GM23338 (cell line): ENCODE results near the gene TENM3. TPM values are rescaled to one million over a fixed set of nuclear protein-coding genes. Genes with fewer than 3 reads are reported as not detected.

ENCODE experiments used
- ATAC-seq: fragments of 200-7000 bp; cut with Tn5 transposase; 3 replicates; pipeline ENCODE4 v1.9.1; 2020
- DNase-seq: peaks from one replicate; pipeline ENCODE4 v3.0.0-alpha.2; 2015; ENCODE audit warnings: low spot score
- H2AFZ ChIP-seq: fragments of 200-600 bp; sonication (generic); 2 replicates; pipeline ENCODE4 v1.8.0; 2016; ENCODE audit warnings: antibody characterized with exemption, mild to moderate bottlenecking, moderate library complexity
- H3F3A ChIP-seq: fragments of 200-600 bp; sonication (generic); replicated peaks from 2 replicates; pipeline ENCODE4 v1.8.0; 2017; ENCODE audit warnings: antibody characterized with exemption, mixed run types, low read depth
- H3K27ac ChIP-seq: fragments of 200-600 bp; sonication (generic); 2 replicates; pipeline ENCODE4 v1.6.1; 2016; ENCODE audit warnings: low read depth
- H3K27me3 ChIP-seq: fragments of 200-600 bp; sonication (generic); 2 replicates; pipeline ENCODE4 v1.8.0; 2016; ENCODE audit warnings: mild to moderate bottlenecking, mixed run types, moderate library complexity; ENCODE audit not compliant: insufficient read depth
- H3K36me3 ChIP-seq: fragments of 200-600 bp; sonication (generic); 2 replicates; pipeline ENCODE4 v1.8.0; 2016; ENCODE audit warnings: mild to moderate bottlenecking; ENCODE audit not compliant: insufficient read depth
- H3K4me1 ChIP-seq: fragments of 200-600 bp; sonication (generic); 2 replicates; pipeline ENCODE4 v1.8.0; 2016; ENCODE audit warnings: mild to moderate bottlenecking, moderate library complexity; ENCODE audit not compliant: insufficient read depth
- H3K4me2 ChIP-seq: fragments of 200-600 bp; sonication (generic); 2 replicates; pipeline ENCODE4 v1.7.1; 2017; ENCODE audit warnings: mixed run types
- H3K4me3 ChIP-seq: fragments of 200-600 bp; sonication (generic); 2 replicates; pipeline ENCODE4 v1.6.1; 2016; ENCODE audit warnings: mixed run types
- H3K79me2 ChIP-seq: fragments of 200-600 bp; sonication (generic); replicated peaks from 2 replicates; pipeline ENCODE4 v1.8.0; 2017; ENCODE audit warnings: mild to moderate bottlenecking; ENCODE audit not compliant: insufficient read depth
- H3K9me2 ChIP-seq: fragments of 200-600 bp; sonication (generic); 2 replicates; pipeline ENCODE4 v1.8.0; 2017; ENCODE audit not compliant: insufficient read depth
- H4K20me1 ChIP-seq: fragments of 200-600 bp; sonication (generic); replicated peaks from 2 replicates; pipeline ENCODE4 v1.8.0; 2017; ENCODE audit warnings: mild to moderate bottlenecking; ENCODE audit not compliant: insufficient read depth
- H3K27ac Mint-ChIP-seq: 2 replicates; pipeline ENCODE4 v1.8.0; 2020; ENCODE audit warnings: inconsistent platforms, mild to moderate bottlenecking, moderate library complexity, mixed read lengths
- H3K27me3 Mint-ChIP-seq: 3 replicates; pipeline ENCODE4 v1.8.0; 2022; ENCODE audit warnings: low read depth, mild to moderate bottlenecking, moderate library complexity, mixed read lengths, inconsistent platforms; ENCODE audit not compliant: insufficient read depth, poor library complexity
- H3K36me3 Mint-ChIP-seq: 3 replicates; pipeline ENCODE4 v1.8.0; 2021; ENCODE audit warnings: low read depth, mild to moderate bottlenecking, inconsistent platforms, moderate library complexity, mixed read lengths
- H3K4me1 Mint-ChIP-seq: 3 replicates; pipeline ENCODE4 v1.8.0; 2020; ENCODE audit warnings: mild to moderate bottlenecking, inconsistent platforms, mixed read lengths
- H3K4me3 Mint-ChIP-seq: 3 replicates; pipeline ENCODE4 v1.8.0; 2021; ENCODE audit warnings: moderate library complexity, mild to moderate bottlenecking, inconsistent platforms, mixed read lengths
- H3K9me3 Mint-ChIP-seq: 3 replicates; pipeline ENCODE4 v1.8.0; 2020; ENCODE audit warnings: moderate library complexity, mild to moderate bottlenecking, inconsistent platforms, mixed read lengths
- CREB1 ChIP-seq: fragments of 250-450 bp; sonication (Bioruptor Pico); IDR thresholded peaks from 2 replicates; pipeline ENCODE4 v1.5.0; 2020; ENCODE audit warnings: low read depth, mild to moderate bottlenecking, moderate library complexity
- EZH2 ChIP-seq: fragments of 200-600 bp; sonication (generic); IDR thresholded peaks from one replicate; pipeline ENCODE4 v1.8.0; 2017; ENCODE audit warnings: antibody characterized with exemption, mild to moderate bottlenecking, low read depth; ENCODE audit not compliant: unreplicated experiment
- EZH2phosphoT487 ChIP-seq: fragments of 200-600 bp; sonication (generic); IDR thresholded peaks from one replicate; pipeline ENCODE4 v1.8.1; 2018; ENCODE audit warnings: antibody characterized with exemption; ENCODE audit not compliant: unreplicated experiment
- JUNB ChIP-seq: IDR thresholded peaks from one replicate; pipeline ENCODE4 v1.6.1; 2016; ENCODE audit warnings: antibody characterized with exemption; ENCODE audit not compliant: unreplicated experiment
- POLR2AphosphoS5 ChIP-seq: IDR thresholded peaks from 2 replicates; pipeline ENCODE4 v1.6.1; 2016; ENCODE audit warnings: antibody characterized with exemption, low read depth
- REST ChIP-seq: IDR thresholded peaks from one replicate; pipeline ENCODE4 v1.6.1; 2018; ENCODE audit warnings: antibody characterized with exemption; ENCODE audit not compliant: unreplicated experiment
- STAT1 ChIP-seq: IDR thresholded peaks from one replicate; pipeline ENCODE4 v1.6.1; 2016; ENCODE audit warnings: antibody characterized with exemption; ENCODE audit not compliant: unreplicated experiment
- ZNF114 ChIP-seq: fragments of 250-450 bp; sonication (Bioruptor Pico); IDR thresholded peaks from 2 replicates; pipeline ENCODE4 v1.5.0; 2020; ENCODE audit warnings: mild to moderate bottlenecking, moderate library complexity
- polyA plus RNA-seq: library from polyadenylated mRNA; unstranded; fragments of >200 nt; fragmentation: Nextera tagmentation; extraction: Ambion mirVana; gene quantifications from 2 replicates; pipeline ENCODE4 v1.2.1, GENCODE V29; 2016
- total RNA-seq: library from RNA; depleted of rRNA; stranded (reverse); fragments of >200 nt; shearing (Covaris generic); gene quantifications from 2 replicates; pipeline ENCODE4 v1.2.3, GENCODE V29; 2014
- TF ChIP-seq, protein P1 (sequence below), 2 experiments: fragments of 200-600 bp in 1 of 2; sonication (generic) in 1 of 2; conservative IDR thresholded peaks; 2 replicates each; pipeline versions ENCODE4 v1.5.1 to v1.6.1; 2016 to 2017; ENCODE audit warnings: antibody characterized with exemption in 2 of 2, low read depth in 2 of 2, mild to moderate bottlenecking in 2 of 2, moderate library complexity in 1 of 2
- TF ChIP-seq, protein P2 (sequence below): fragments of 250-450 bp; sonication (Bioruptor Pico); IDR thresholded peaks from 2 replicates; pipeline ENCODE4 v1.5.0; 2020; ENCODE audit warnings: mild to moderate bottlenecking, moderate library complexity
- TF ChIP-seq, protein P3 (sequence below): IDR thresholded peaks from 2 replicates; pipeline ENCODE4 v1.6.1; 2016; ENCODE audit warnings: antibody characterized with exemption

TENM3 gene
- total and polyA plus RNA-seq, 2 experiments from 2014 or later, result 22.2 to 128 TPM

DNA sequence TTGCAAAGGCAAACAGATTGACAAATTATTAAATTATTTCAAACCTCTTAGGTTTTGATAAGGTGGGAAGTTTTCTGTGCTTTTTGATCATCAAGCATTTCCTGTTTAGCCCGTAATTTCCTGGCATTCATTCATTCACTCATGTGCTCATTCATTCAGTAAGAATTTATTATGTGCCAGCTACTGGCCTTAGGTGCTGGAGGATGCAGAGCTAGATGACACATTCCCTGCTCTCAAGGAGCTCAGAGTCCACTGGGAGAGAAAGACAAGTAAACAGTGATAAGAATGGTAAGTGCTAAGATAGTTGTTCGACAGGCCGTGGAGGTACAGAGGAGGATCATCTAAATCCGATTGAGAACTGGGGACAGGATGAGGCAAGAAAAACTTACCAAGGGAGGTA is 520.9 kb downstream of the TENM3 start:
- Histone ChIP-seq H3K79me2 (no peaks in the 10 kb centered on the region), H3K27me3 (no peaks in the 10 kb centered on the region), H3K4me2 (no peak overlapping the region), H3F3A (no peaks in the 10 kb centered on the region), H3K4me1 (peaks cover 24% of the 10 kb centered on the region), H4K20me1 (no peaks in the 10 kb centered on the region), H3K9me2 (no peaks in the 10 kb centered on the region), H3K36me3 (no peaks in the 10 kb centered on the region), H3K4me3 (no peak overlapping the region), H3K27ac (peak overlapping the region; percentile 51; the same call in 1 of the 2 replicates), H2AFZ (no peak overlapping the region)
- Mint-ChIP-seq H3K27ac (no peak overlapping the region), H3K4me1 (peaks cover 33% of the 10 kb centered on the region), H3K36me3 (no peaks in the 10 kb centered on the region), H3K27me3 (peaks cover 4% of the 10 kb centered on the region), H3K4me3 (no peak overlapping the region), H3K9me3 (no peaks in the 10 kb centered on the region)
- TF ChIP-seq EZH2phosphoT487 (no peak), STAT1 (no peak), EZH2 (no peak), ZNF114 (no peak), JUNB (no peak), CREB1 (no peak), REST (no peak), POLR2AphosphoS5 (no peak)
- TF ChIP-seq, protein P1, sequence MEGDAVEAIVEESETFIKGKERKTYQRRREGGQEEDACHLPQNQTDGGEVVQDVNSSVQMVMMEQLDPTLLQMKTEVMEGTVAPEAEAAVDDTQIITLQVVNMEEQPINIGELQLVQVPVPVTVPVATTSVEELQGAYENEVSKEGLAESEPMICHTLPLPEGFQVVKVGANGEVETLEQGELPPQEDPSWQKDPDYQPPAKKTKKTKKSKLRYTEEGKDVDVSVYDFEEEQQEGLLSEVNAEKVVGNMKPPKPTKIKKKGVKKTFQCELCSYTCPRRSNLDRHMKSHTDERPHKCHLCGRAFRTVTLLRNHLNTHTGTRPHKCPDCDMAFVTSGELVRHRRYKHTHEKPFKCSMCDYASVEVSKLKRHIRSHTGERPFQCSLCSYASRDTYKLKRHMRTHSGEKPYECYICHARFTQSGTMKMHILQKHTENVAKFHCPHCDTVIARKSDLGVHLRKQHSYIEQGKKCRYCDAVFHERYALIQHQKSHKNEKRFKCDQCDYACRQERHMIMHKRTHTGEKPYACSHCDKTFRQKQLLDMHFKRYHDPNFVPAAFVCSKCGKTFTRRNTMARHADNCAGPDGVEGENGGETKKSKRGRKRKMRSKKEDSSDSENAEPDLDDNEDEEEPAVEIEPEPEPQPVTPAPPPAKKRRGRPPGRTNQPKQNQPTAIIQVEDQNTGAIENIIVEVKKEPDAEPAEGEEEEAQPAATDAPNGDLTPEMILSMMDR (conservative IDR thresholded peaks at IDR 0.05; ENCODE audit: low read depth in 2 of 2), result no peak
- TF ChIP-seq, protein P2, sequence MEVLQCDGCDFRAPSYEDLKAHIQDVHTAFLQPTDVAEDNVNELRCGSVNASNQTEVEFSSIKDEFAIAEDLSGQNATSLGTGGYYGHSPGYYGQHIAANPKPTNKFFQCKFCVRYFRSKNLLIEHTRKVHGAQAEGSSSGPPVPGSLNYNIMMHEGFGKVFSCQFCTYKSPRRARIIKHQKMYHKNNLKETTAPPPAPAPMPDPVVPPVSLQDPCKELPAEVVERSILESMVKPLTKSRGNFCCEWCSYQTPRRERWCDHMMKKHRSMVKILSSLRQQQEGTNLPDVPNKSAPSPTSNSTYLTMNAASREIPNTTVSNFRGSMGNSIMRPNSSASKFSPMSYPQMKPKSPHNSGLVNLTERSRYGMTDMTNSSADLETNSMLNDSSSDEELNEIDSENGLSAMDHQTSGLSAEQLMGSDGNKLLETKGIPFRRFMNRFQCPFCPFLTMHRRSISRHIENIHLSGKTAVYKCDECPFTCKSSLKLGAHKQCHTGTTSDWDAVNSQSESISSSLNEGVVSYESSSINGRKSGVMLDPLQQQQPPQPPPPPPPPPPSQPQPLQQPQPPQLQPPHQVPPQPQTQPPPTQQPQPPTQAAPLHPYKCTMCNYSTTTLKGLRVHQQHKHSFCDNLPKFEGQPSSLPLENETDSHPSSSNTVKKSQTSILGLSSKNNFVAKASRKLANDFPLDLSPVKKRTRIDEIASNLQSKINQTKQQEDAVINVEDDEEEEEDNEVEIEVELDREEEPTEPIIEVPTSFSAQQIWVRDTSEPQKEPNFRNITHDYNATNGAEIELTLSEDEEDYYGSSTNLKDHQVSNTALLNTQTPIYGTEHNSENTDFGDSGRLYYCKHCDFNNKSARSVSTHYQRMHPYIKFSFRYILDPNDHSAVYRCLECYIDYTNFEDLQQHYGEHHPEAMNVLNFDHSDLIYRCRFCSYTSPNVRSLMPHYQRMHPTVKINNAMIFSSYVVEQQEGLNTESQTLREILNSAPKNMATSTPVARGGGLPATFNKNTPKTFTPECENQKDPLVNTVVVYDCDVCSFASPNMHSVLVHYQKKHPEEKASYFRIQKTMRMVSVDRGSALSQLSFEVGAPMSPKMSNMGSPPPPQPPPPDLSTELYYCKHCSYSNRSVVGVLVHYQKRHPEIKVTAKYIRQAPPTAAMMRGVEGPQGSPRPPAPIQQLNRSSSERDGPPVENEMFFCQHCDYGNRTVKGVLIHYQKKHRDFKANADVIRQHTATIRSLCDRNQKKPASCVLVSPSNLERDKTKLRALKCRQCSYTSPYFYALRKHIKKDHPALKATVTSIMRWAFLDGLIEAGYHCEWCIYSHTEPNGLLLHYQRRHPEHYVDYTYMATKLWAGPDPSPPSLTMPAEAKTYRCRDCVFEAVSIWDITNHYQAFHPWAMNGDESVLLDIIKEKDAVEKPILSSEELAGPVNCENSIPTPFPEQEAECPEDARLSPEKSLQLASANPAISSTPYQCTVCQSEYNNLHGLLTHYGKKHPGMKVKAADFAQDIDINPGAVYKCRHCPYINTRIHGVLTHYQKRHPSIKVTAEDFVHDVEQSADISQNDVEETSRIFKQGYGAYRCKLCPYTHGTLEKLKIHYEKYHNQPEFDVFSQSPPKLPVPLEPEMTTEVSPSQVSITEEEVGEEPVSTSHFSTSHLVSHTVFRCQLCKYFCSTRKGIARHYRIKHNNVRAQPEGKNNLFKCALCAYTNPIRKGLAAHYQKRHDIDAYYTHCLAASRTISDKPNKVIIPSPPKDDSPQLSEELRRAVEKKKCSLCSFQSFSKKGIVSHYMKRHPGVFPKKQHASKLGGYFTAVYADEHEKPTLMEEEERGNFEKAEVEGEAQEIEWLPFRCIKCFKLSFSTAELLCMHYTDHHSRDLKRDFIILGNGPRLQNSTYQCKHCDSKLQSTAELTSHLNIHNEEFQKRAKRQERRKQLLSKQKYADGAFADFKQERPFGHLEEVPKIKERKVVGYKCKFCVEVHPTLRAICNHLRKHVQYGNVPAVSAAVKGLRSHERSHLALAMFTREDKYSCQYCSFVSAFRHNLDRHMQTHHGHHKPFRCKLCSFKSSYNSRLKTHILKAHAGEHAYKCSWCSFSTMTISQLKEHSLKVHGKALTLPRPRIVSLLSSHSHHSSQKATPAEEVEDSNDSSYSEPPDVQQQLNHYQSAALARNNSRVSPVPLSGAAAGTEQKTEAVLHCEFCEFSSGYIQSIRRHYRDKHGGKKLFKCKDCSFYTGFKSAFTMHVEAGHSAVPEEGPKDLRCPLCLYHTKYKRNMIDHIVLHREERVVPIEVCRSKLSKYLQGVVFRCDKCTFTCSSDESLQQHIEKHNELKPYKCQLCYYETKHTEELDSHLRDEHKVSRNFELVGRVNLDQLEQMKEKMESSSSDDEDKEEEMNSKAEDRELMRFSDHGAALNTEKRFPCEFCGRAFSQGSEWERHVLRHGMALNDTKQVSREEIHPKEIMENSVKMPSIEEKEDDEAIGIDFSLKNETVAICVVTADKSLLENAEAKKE (CRISPR knock-in tag), result no peak
- TF ChIP-seq, protein P3, sequence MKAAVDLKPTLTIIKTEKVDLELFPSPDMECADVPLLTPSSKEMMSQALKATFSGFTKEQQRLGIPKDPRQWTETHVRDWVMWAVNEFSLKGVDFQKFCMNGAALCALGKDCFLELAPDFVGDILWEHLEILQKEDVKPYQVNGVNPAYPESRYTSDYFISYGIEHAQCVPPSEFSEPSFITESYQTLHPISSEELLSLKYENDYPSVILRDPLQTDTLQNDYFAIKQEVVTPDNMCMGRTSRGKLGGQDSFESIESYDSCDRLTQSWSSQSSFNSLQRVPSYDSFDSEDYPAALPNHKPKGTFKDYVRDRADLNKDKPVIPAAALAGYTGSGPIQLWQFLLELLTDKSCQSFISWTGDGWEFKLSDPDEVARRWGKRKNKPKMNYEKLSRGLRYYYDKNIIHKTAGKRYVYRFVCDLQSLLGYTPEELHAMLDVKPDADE, result no peak
- ATAC-seq (no peak), DNase-seq (no peak)
